AG04449 (cell line): ENCODE measurements around the gene PRDM16.

Experiments
- CTCF ChIA-PET: fragments of 350-600 bp; formaldehyde crosslinking; extraction: SDS; loops from one replicate; lab custom pipeline; 2021; ENCODE audit warnings: antibody characterized with exemption; lab: Yijun Ruan, JAX
- POLR2A ChIA-PET: fragments of 400-600, 350-600 bp; formaldehyde crosslinking; extraction: SDS; loops from one replicate; lab custom pipeline; 2020; ENCODE audit warnings: antibody characterized with exemption, inconsistent platforms; lab: Yijun Ruan, JAX
- DNase-seq: peaks from one replicate; pipeline ENCODE4 v3.0.0-alpha.2; 2010; ENCODE audit warnings: low read depth, low spot score
- H3K4me3 ChIP-seq: 2 replicates; pipeline ENCODE4 v1.5.1; 2011; ENCODE audit warnings: low read depth, mild to moderate bottlenecking, control low read depth, low read length
- CTCF ChIP-seq: IDR thresholded peaks from one replicate; pipeline ENCODE4 v1.5.1; 2011; ENCODE audit warnings: mild to moderate bottlenecking, moderate library complexity, low read length, control low read depth, inconsistent platforms; ENCODE audit not compliant: insufficient read depth; ENCODE audit errors: missing control alignments

PRDM16 gene

DNA sequence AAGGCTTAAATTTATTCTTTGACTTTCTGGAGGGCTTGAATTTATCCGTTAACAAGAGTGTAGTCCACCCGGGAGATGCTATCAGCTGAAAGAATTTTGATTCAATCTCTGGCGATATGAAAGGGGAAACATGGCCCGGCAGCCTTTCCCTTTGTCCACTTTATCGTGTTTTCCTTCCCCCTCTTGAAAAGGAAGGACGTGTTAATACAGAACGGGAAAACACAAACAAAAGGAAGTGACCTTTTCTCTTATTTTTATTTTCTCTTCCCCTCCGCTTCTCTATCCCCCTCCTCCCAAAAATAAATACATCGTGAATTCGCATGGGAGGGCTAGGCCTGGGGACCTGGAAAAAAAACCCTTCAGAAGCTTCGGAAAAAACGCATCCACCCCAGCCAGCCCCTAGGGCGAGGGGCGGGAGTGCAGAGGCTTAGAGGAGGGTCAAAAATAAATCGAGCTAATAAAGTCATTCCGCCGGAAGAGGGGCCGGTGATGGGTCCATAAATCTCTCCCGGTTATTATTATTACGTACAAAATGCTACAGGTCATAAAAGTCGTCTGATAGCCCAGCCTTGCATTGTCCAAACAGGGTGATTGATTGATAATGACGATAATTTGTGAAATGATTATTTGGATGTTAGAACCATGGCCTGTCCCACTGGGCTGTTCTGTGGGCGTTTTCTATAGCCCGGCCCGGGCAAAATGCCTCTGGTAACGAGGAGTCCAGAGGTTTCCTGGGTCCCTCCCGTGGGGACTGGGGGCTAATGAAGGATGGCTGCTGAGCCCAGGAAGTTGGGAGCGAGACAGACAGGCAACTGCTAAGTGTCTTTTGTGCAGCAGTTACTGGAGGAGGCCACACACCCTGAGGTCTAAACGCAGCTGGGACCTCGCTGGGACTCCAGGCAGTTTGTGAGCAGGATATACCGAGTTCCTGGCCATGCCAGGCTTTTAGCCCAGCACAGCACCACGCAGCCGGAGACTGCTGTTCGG, 179.4 kb downstream of the PRDM16 start:
- CTCF ChIA-PET, result no interaction called here
- no peak for TF ChIP-seq CTCF
- no peak overlapping the region for H3K4me3 ChIP-seq
- no peak for DNase-seq
- POLR2A ChIA-PET, result no interaction called here

- DNase-seq, result no peak
- POLR2A ChIA-PET, result no interaction called here
- TF ChIP-seq CTCF, result no peak
- no peak overlapping the region for H3K4me3 ChIP-seq
- CTCF ChIA-PET, result no interaction called here
These were observed 180.2 kb downstream of the PRDM16 start for GRCh38 chr1:3249231-3249630.

DNA sequence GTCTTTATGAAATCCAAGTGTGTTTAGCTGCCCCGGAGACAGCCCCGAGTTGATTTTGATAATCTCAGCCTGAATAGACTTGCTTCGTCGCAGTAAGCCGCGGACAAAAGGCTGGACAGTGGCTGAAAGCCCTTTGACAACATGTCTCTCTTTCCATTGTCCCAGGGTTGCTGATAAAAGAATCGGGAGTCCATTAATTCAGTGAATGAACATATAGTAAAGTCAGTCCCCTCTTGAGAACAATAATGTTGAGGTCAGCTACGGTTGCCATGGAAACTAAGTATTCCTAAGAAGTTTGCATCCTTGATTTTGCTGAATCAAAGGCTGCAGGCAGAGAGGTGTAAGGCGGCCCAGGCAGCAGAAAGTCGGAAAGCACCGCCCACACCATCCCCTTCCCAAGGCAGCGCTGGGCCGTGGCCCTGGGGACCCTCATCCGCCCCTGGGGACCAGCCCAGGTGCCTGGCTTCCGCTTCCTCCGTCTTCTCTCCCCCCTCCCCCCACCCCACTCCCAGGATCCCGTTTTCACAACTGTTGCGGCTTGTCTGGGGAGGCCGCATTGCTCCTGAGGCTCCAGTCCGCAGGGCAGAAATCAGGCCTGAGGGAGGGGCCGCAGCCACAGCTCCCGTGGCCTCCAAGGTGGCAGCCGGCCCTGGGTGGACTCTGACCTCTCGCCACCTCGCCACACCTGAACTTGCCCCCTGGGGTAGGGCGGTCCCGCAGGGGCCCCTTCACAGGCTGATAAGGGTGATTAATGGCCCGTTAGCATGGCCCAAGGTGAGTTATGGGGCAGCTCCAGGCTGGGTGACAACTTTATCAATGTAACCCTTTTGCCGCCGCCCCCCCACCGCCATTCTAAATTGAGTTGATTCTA, 180.9 kb downstream of the PRDM16 start:
- TF ChIP-seq CTCF, result no peak
- CTCF ChIA-PET, result no interaction called here

DNA sequence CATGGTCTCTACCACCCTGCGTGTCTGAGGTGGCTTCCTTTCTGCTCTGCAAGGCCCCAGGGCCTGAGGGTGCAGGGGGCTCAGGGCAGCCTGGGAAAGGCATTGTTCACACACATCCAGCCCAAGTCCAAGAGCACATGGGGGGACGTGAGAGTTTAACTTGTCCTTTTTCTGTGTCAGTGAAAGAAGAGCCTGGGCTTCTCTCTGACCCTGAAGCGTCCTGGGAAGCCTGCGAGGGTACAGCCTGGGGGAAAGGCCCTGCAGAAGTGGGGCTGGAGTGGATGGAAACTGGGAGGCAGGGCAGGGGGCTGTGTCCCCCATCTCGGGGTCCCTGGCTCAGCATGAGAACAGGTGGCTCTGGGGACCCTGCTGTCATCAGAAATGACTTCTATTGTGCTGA, 181.6 kb downstream of the PRDM16 start:
- CTCF ChIA-PET, result no interaction called here
- POLR2A ChIA-PET, result no interaction called here
- DNase-seq, result no peak
- TF ChIP-seq CTCF, result no peak
- H3K4me3 ChIP-seq, result no peak overlapping the region

More for the DNA sequence above, 180.9 kb downstream of the PRDM16 start:
- H3K4me3 ChIP-seq, result no peak overlapping the region
- DNase-seq, result no peak
- POLR2A ChIA-PET, result no interaction called here

- no peak overlapping the region for H3K4me3 ChIP-seq
- CTCF ChIA-PET, result no interaction called here
- POLR2A ChIA-PET, result no interaction called here
- no peak for TF ChIP-seq CTCF
- DNase-seq, result no peak
These were observed 182.2 kb downstream of the PRDM16 start for GRCh38 chr1:3251099-3251806.
